Thyroid gland (tissue), 4 donors: ENCODE data around the gene CCDC3.

Experiments
- POLR2A ChIP-seq, 2 donors: fragments of 450-650 bp; IDR thresholded peaks; one replicate each; pipeline ENCODE4 v1.6.1; 2017; ENCODE audit warnings: antibody characterized with exemption in 2 of 2, mild to moderate bottlenecking in 2 of 2, moderate library complexity in 1 of 2
- TF ChIP-seq, protein P1 (sequence below), 6 experiments: fragments of 200-600 bp in 3 of 6; fragments of 450-650 bp in 3 of 6; sonication (generic) in 3 of 6; IDR thresholded peaks; one replicate each; pipeline ENCODE4 v1.5.1; 2016 to 2019; ENCODE audit warnings: antibody characterized with exemption in 6 of 6, mild to moderate bottlenecking in 2 of 6, inconsistent platforms in 1 of 6, moderate library complexity in 1 of 6

DNA sequence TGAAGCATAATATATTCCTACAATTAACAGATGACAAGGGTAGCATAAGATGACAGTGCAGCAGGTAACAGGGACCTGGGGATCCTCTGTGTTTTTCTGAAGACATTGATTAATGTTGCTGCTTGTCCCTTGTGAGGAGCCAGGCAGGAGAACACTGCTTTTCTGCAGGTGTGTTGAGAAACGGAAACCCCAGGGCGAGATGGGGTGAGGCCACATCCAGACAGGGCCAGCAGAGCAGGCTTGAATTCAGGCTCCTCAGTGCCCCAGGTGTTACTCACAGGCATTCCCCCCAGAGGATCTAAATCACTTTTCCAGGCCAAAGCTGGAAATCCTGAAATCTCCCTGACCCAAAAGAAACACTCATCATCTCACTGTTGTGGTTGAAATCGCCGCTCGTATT, 105.3 kb downstream of the CCDC3 start:
- no peak for TF ChIP-seq POLR2A (IDR thresholded peaks at IDR 0.05)
- TF ChIP-seq, protein P1, sequence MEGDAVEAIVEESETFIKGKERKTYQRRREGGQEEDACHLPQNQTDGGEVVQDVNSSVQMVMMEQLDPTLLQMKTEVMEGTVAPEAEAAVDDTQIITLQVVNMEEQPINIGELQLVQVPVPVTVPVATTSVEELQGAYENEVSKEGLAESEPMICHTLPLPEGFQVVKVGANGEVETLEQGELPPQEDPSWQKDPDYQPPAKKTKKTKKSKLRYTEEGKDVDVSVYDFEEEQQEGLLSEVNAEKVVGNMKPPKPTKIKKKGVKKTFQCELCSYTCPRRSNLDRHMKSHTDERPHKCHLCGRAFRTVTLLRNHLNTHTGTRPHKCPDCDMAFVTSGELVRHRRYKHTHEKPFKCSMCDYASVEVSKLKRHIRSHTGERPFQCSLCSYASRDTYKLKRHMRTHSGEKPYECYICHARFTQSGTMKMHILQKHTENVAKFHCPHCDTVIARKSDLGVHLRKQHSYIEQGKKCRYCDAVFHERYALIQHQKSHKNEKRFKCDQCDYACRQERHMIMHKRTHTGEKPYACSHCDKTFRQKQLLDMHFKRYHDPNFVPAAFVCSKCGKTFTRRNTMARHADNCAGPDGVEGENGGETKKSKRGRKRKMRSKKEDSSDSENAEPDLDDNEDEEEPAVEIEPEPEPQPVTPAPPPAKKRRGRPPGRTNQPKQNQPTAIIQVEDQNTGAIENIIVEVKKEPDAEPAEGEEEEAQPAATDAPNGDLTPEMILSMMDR (IDR thresholded peaks at IDR 0.05) = no peak
